SU-DHL-6 (cell line): Measurements from ENCODE around the gene TMPRSS13.

Experiments
- CTCF ChIP-seq: fragments of 200-600 bp; sonication (generic); IDR thresholded peaks from one replicate; pipeline ENCODE4 v1.5.1; 2017; ENCODE audit warnings: antibody characterized with exemption, mild to moderate bottlenecking, low read length, moderate library complexity; ENCODE audit not compliant: insufficient read depth, poor library complexity, severe bottlenecking
- EZH2phosphoT487 ChIP-seq: fragments of 200-600 bp; sonication (generic), shearing (Covaris generic); conservative IDR thresholded peaks from 2 replicates; pipeline ENCODE4 v1.6.1; 2018; ENCODE audit warnings: mild to moderate bottlenecking, antibody characterized with exemption, low read length, moderate library complexity, mixed read lengths

- no peak for TF ChIP-seq CTCF
- no peak for TF ChIP-seq EZH2phosphoT487
These were observed 4.7 kb upstream of the TMPRSS13 start for GRCh38 chr11:117933930-117934329.
